IMR-90 (cell line): Measurements from ENCODE around the gene KIAA0513. TPM values are rescaled to one million over a fixed set of nuclear protein-coding genes. Genes with fewer than 3 reads are reported as not detected.

Source experiments
- ATAC-seq: fragments of 200-7000 bp; cut with Tn5 transposase; 2 replicates; pipeline ENCODE4 v1.9.1; 2020; ENCODE audit warnings: low read depth, mild to moderate bottlenecking, moderate library complexity
- BruUV-seq: library from RNA; stranded (reverse); fragments of 400-500 nt; replicated peaks from 2 replicates; lab custom pipeline; 2021; lab: Mats Ljungman, UMichigan
- CTCF ChIA-PET: fragments of 300-600 bp; formaldehyde crosslinking; extraction: SDS; loops from one replicate; lab custom pipeline; 2021; ENCODE audit warnings: antibody characterized with exemption; lab: Yijun Ruan, JAX
- POLR2A ChIA-PET: fragments of 300-600 bp; sonication (Branson Sonifier 250); formaldehyde crosslinking; loops from one replicate; lab custom pipeline; 2022; ENCODE audit warnings: antibody characterized with exemption; ENCODE audit not compliant: unreplicated experiment; lab: Charles Lee
- DNase-seq: peaks from one replicate; pipeline ENCODE4 v3.0.0; 2013
- H2AFZ ChIP-seq: replicated peaks from 2 replicates; pipeline ENCODE3; 2013; ENCODE audit warnings: low read length, mild to moderate bottlenecking; ENCODE audit not compliant: poor library complexity
- H2AK5ac ChIP-seq: 2 replicates; pipeline ENCODE4 v1.6.1; 2013; ENCODE audit warnings: low read depth, low read length, inconsistent platforms
- H2AK9ac ChIP-seq: replicated peaks from 2 replicates; pipeline ENCODE3; 2013; ENCODE audit warnings: mild to moderate bottlenecking, low read depth, low read length, moderate library complexity; ENCODE audit not compliant: poor library complexity
- H2BK120ac ChIP-seq: 2 replicates; pipeline ENCODE4 v1.6.1; 2013; ENCODE audit warnings: low read depth, low read length, inconsistent platforms
- H2BK15ac ChIP-seq: 3 replicates; pipeline ENCODE4 v1.6.1; 2013; ENCODE audit warnings: low read depth, low read length, inconsistent platforms
- H2BK20ac ChIP-seq: 2 replicates; pipeline ENCODE4 v1.6.1; 2013; ENCODE audit warnings: low read depth, mild to moderate bottlenecking, inconsistent platforms, low read length, moderate library complexity
- H2BK5ac ChIP-seq: 2 replicates; pipeline ENCODE4 v1.6.1; 2013; ENCODE audit warnings: mild to moderate bottlenecking, low read depth, low read length, inconsistent platforms; ENCODE audit not compliant: poor library complexity, severe bottlenecking
- H3K14ac ChIP-seq: replicated peaks from 2 replicates; pipeline ENCODE4 v1.6.1; 2013; ENCODE audit warnings: low read depth, low read length, inconsistent platforms
- H3K18ac ChIP-seq: 2 replicates; pipeline ENCODE4 v1.6.1; 2013; ENCODE audit warnings: low read depth, low read length, control low read depth
- H3K23ac ChIP-seq: 2 replicates; pipeline ENCODE4 v1.6.1; 2013; ENCODE audit warnings: low read depth, low read length, inconsistent platforms
- H3K27ac ChIP-seq: 2 replicates; pipeline ENCODE4 v1.5.1; 2013; ENCODE audit warnings: mild to moderate bottlenecking, control low read depth, low read length; ENCODE audit not compliant: insufficient read depth
- H3K27me3 ChIP-seq: 2 replicates; pipeline ENCODE4 v1.6.1; 2013; ENCODE audit warnings: low read length; ENCODE audit not compliant: control insufficient read depth, insufficient read depth
- H3K36me3 ChIP-seq: 2 replicates; pipeline ENCODE4 v1.6.1; 2013; ENCODE audit warnings: low read length, mixed read lengths; ENCODE audit not compliant: control insufficient read depth, insufficient read depth
- H3K4ac ChIP-seq: 2 replicates; pipeline ENCODE4 v1.6.1; 2013; ENCODE audit warnings: low read depth, low read length, inconsistent platforms
- H3K4me1 ChIP-seq: 2 replicates; pipeline ENCODE4 v1.6.1; 2013; ENCODE audit warnings: low read length, mixed read lengths; ENCODE audit not compliant: control insufficient read depth, insufficient read depth
- H3K4me2 ChIP-seq: 2 replicates; pipeline ENCODE4 v1.6.1; 2013; ENCODE audit warnings: low read depth, mild to moderate bottlenecking, control low read depth, low read length, moderate library complexity
- H3K4me3 ChIP-seq: 2 replicates; pipeline ENCODE4 v1.5.1; 2013; ENCODE audit warnings: low read depth, mild to moderate bottlenecking, control low read depth, low read length, moderate library complexity; ENCODE audit not compliant: insufficient read depth
- H3K56ac ChIP-seq: 2 replicates; pipeline ENCODE4 v1.6.1; 2013; ENCODE audit warnings: low read length, inconsistent platforms; ENCODE audit not compliant: insufficient read depth; ENCODE audit errors: extremely low read depth
- H3K79me1 ChIP-seq, 2 experiments: 2 replicates each; pipeline ENCODE4 v1.6.1; 2013; ENCODE audit warnings: low read length in 2 of 2, inconsistent platforms in 1 of 2, low read depth in 1 of 2
- H3K9ac ChIP-seq: 2 replicates; pipeline ENCODE4 v1.6.1; 2013; ENCODE audit warnings: low read depth, low read length, control low read depth
- H3K9me1 ChIP-seq: 2 replicates; pipeline ENCODE4 v1.6.1; 2013; ENCODE audit warnings: low read length, inconsistent platforms; ENCODE audit not compliant: insufficient read depth
- H3K9me3 ChIP-seq: 2 replicates; pipeline ENCODE4 v1.6.1; 2013; ENCODE audit warnings: low read length; ENCODE audit not compliant: control insufficient read depth, insufficient read depth
- H4K20me1 ChIP-seq: 2 replicates; pipeline ENCODE4 v1.6.1; 2013; ENCODE audit warnings: low read length, inconsistent platforms; ENCODE audit not compliant: insufficient read depth
- H4K5ac ChIP-seq: 2 replicates; pipeline ENCODE4 v1.6.1; 2013; ENCODE audit warnings: mild to moderate bottlenecking, low read depth, low read length, control low read depth
- H4K8ac ChIP-seq, 2 experiments: 2 replicates each; pipeline ENCODE4 v1.6.1; 2013; ENCODE audit warnings: low read depth in 2 of 2, low read length in 2 of 2, control low read depth in 1 of 2, inconsistent platforms in 1 of 2
- H4K91ac ChIP-seq: 2 replicates; pipeline ENCODE4 v1.6.1; 2013; ENCODE audit warnings: low read depth, low read length, inconsistent platforms; ENCODE audit not compliant: insufficient read depth
- BHLHE40 ChIP-seq: fragments of 150-350 bp; IDR thresholded peaks from 2 replicates; pipeline ENCODE4 v1.6.1; 2016; ENCODE audit warnings: mild to moderate bottlenecking, low read depth, low read length
- CEBPB ChIP-seq: IDR thresholded peaks from 2 replicates; pipeline ENCODE4 v1.6.1; 2012; ENCODE audit warnings: low read depth, low read length, improper control_type of control experiment
- CHD1 ChIP-seq: IDR thresholded peaks from 2 replicates; pipeline ENCODE4 v1.6.1; 2012; ENCODE audit warnings: low read depth, low read length, improper control_type of control experiment
- FOS ChIP-seq: fragments of 150-350 bp; IDR thresholded peaks from 2 replicates; pipeline ENCODE4 v1.6.1; 2016; ENCODE audit warnings: low read depth, low read length
- MAFK ChIP-seq: IDR thresholded peaks from 2 replicates; pipeline ENCODE4 v1.6.1; 2012; ENCODE audit warnings: low read depth, low read length, improper control_type of control experiment
- MAZ ChIP-seq: IDR thresholded peaks from 2 replicates; pipeline ENCODE4 v1.6.1; 2012; ENCODE audit warnings: low read depth, mild to moderate bottlenecking, low read length, improper control_type of control experiment, moderate library complexity, borderline replicate concordance
- MXI1 ChIP-seq: IDR thresholded peaks from 2 replicates; pipeline ENCODE4 v1.6.1; 2012; ENCODE audit warnings: low read depth, mild to moderate bottlenecking, low read length, moderate library complexity, borderline replicate concordance
- NFE2L2 ChIP-seq: fragments of 150-350 bp; IDR thresholded peaks from 2 replicates; pipeline ENCODE4 v1.6.1; 2016; ENCODE audit warnings: low read depth, mild to moderate bottlenecking, low read length
- POLR2A ChIP-seq: IDR thresholded peaks from 2 replicates; pipeline ENCODE4 v1.6.1; 2012; ENCODE audit warnings: mild to moderate bottlenecking, low read depth, low read length
- RAD21 ChIP-seq: IDR thresholded peaks from 2 replicates; pipeline ENCODE4 v1.6.1; 2012; ENCODE audit warnings: low read length, improper control_type of control experiment
- RCOR1 ChIP-seq: IDR thresholded peaks from 2 replicates; pipeline ENCODE4 v1.6.1; 2012; ENCODE audit warnings: mild to moderate bottlenecking, low read length, improper control_type of control experiment; ENCODE audit not compliant: insufficient replicate concordance
- RFX5 ChIP-seq: IDR thresholded peaks from 2 replicates; pipeline ENCODE4 v1.8.0; 2012; ENCODE audit warnings: low read depth, mild to moderate bottlenecking, low read length, moderate library complexity
- SMC3 ChIP-seq: fragments of 150-350 bp; IDR thresholded peaks from 2 replicates; pipeline ENCODE4 v1.6.1; 2016; ENCODE audit warnings: low read depth, mild to moderate bottlenecking, antibody characterized with exemption, low read length, moderate library complexity
- WGBS, 2 experiments: methylation state at CpG; one replicate each; pipeline versions ENCODE4 v1.1.5 to v1.1.7; 2013; ENCODE audit warnings: missing lambda C conversion rate in 2 of 2; ENCODE audit not compliant: insufficient read length in 1 of 2; ENCODE audit errors: extremely low coverage in 2 of 2; 5-methylcytosine and 5-hydroxymethylcytosine counted together
- dilution Hi-C: fragments of 300-500 bp; cut with HindIII; formaldehyde crosslinking; loops from one replicate; pipeline ENCODE4 v1.14.3; 2018; ENCODE audit warnings: low sequenced_read_pairs; ENCODE audit not compliant: unreplicated experiment
- in situ Hi-C: fragments of 300-500 bp; cut with MboI; formaldehyde crosslinking; loops from 3 replicates; pipeline ENCODE4 v1.14.3; 2019; ENCODE audit warnings: low sequenced_read_pairs, inconsistent platforms, mixed read lengths
- intact Hi-C: fragments of 100-400 bp; cut with micrococcal nuclease; formaldehyde crosslinking; loops from 2 replicates; pipeline ENCODE4 v1.10.0; 2022
- polyA plus RNA-seq, 3 experiments: library from polyadenylated mRNA; depleted of rRNA; stranded (reverse); fragments of >200 nt; gene quantifications; 2 replicates each; pipeline ENCODE4 v1.2.3, GENCODE V29; 2012; ENCODE audit warnings: low replicate concordance in 1 of 3
- total RNA-seq: library from RNA; depleted of rRNA; stranded (reverse); fragments of >200 nt; gene quantifications from 2 replicates; pipeline ENCODE4 v1.2.3, GENCODE V29; 2012
- TF ChIP-seq, protein P1 (sequence below): fragments of 150-350 bp; IDR thresholded peaks from 2 replicates; pipeline ENCODE4 v1.6.1; 2016; ENCODE audit warnings: low read depth, mild to moderate bottlenecking, low read length, moderate library complexity, borderline replicate concordance
- TF ChIP-seq, protein P2 (sequence below): fragments of 150-350 bp; IDR thresholded peaks from 2 replicates; pipeline ENCODE4 v1.6.1; 2017; ENCODE audit warnings: mild to moderate bottlenecking, antibody characterized with exemption, low read length, low read depth
- TF ChIP-seq, protein P3 (sequence below): conservative IDR thresholded peaks from 2 replicates; pipeline ENCODE4 v1.5.1; 2012; ENCODE audit warnings: mild to moderate bottlenecking, low read depth, low read length, improper control_type of control experiment

The KIAA0513 gene
- total and polyA plus RNA-seq, 2 of the 4 experiments (the other 2 are of a cell fraction) = 9.5 TPM

DNA sequence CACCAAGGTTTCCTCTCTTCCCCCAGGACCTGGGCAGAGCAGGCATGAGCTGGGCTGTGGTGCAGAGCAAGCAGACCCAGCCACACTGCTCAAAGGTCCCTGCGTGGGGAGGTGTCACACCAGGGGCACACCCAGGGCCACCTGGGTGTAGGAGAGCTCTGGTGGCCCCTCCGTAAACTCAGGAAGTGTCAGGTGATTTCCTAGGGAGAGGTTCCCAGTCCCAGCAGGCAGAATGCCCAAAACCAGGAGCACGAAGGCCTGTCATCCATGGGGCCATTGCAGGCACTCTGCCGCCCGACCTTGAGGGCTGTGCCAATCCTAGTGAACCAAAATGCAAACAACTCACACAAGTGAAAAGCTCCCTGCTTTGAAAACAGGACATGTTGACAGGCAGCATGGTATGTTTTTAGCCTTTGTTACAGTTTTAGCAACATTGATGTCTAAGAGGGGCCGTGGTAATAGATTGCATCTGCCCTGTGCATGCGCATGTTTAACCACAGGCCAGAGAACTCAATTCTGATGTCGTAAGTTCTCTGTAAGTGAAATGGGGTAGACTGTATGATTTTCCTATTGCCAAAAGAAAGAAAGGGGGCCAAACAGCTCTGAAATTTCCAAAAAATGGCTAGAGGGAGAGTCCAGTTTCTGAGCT is 63.4 kb downstream of the KIAA0513 start:
- TF ChIP-seq MAZ (no peak), SMC3 (no peak), BHLHE40 (no peak), MAFK (no peak), FOS (no peak), CEBPB (no peak), RCOR1 (no peak), POLR2A (no peak), RAD21 (no peak), MXI1 (no peak), RFX5 (no peak), CHD1 (no peak), NFE2L2 (no peak)
- TF ChIP-seq, protein P1, sequence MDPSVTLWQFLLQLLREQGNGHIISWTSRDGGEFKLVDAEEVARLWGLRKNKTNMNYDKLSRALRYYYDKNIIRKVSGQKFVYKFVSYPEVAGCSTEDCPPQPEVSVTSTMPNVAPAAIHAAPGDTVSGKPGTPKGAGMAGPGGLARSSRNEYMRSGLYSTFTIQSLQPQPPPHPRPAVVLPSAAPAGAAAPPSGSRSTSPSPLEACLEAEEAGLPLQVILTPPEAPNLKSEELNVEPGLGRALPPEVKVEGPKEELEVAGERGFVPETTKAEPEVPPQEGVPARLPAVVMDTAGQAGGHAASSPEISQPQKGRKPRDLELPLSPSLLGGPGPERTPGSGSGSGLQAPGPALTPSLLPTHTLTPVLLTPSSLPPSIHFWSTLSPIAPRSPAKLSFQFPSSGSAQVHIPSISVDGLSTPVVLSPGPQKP = no peak
- TF ChIP-seq, protein P2, sequence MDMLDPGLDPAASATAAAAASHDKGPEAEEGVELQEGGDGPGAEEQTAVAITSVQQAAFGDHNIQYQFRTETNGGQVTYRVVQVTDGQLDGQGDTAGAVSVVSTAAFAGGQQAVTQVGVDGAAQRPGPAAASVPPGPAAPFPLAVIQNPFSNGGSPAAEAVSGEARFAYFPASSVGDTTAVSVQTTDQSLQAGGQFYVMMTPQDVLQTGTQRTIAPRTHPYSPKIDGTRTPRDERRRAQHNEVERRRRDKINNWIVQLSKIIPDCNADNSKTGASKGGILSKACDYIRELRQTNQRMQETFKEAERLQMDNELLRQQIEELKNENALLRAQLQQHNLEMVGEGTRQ = no peak
- TF ChIP-seq, protein P3, sequence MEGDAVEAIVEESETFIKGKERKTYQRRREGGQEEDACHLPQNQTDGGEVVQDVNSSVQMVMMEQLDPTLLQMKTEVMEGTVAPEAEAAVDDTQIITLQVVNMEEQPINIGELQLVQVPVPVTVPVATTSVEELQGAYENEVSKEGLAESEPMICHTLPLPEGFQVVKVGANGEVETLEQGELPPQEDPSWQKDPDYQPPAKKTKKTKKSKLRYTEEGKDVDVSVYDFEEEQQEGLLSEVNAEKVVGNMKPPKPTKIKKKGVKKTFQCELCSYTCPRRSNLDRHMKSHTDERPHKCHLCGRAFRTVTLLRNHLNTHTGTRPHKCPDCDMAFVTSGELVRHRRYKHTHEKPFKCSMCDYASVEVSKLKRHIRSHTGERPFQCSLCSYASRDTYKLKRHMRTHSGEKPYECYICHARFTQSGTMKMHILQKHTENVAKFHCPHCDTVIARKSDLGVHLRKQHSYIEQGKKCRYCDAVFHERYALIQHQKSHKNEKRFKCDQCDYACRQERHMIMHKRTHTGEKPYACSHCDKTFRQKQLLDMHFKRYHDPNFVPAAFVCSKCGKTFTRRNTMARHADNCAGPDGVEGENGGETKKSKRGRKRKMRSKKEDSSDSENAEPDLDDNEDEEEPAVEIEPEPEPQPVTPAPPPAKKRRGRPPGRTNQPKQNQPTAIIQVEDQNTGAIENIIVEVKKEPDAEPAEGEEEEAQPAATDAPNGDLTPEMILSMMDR = no peak
- no TSS peak for BruUV-seq
- Histone ChIP-seq H3K4me3 (no peak overlapping the region), H3K9me1 (no peaks in the 10 kb centered on the region), H3K4me1 (no peaks in the 10 kb centered on the region), H4K8ac (no peak overlapping the region), H3K36me3 (peaks cover 2% of the 10 kb centered on the region; the same call in 1 of the 2 replicates), H2AK5ac (no peak overlapping the region), H3K27me3 (peaks cover 14% of the 10 kb centered on the region), H3K18ac (no peak overlapping the region), H3K56ac (no peak overlapping the region), H3K4me2 (no peak overlapping the region), H2BK20ac (no peak overlapping the region), H3K4ac (no peak overlapping the region), H2BK5ac (no peak overlapping the region), H4K5ac (no peak overlapping the region), H4K20me1 (no peaks in the 10 kb centered on the region), H3K9me3 (no peaks in the 10 kb centered on the region), H3K27ac (no peak overlapping the region), H2AK9ac (no peak overlapping the region), H2BK15ac (no peak overlapping the region), H4K91ac (no peak overlapping the region), H3K23ac (no peak overlapping the region), H2AFZ (peak overlapping the region; percentile 58), H3K14ac (0 out of 2 replicates have a peak overlapping the region, but pooled peaks have one; percentile 29), H3K9ac (no peak overlapping the region), H2BK120ac (no peak overlapping the region), H3K79me1 (no peaks in the 10 kb centered on the region)
- no peak for DNase-seq
- no peak for ATAC-seq
- intact Hi-C loops = no loop called here
- 94% methylated on average over 2 of the region's 8 CpGs; no CpG with 5 or more reads in 1 of the 2 experiments for WGBS, 2 experiments
- dilution Hi-C loops = no loop called here
- in situ Hi-C loops = no loop called here
- POLR2A ChIA-PET = no interaction called here
- CTCF ChIA-PET = no interaction called here
